ENCODE results near the gene NRXN3.

Gene NRXN3

DNA sequence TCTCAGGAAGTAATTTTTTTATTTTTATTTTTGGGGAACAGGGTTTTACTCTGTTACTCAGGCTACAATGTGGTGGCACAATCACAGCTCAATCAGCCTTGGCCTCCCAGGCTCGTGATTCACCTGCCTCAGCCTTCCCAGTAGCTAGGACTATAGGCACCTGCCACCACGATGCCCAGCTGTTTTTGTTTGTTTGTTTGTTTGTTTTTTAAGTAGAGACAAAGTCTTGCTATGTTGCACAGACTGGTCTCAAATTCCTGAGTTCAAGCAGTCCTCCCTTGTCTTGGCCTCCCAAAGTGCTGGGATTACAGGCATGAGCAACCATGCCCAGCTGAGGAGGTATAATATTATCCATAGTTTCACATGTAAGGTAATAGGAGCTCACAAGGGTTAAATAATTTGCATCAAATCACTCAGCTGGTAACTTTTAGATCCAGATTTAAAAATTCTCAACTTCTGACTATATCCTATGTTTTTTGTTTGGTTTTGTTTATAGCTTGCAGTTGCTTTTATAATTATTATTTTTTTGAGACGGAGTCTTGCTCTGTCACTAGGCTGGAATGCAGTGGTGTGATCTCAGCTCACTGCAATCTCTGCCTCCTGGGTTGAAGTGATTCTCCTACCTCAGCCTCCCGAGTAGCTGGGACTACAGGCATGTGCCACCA lies 1411.9 kb downstream of the NRXN3 start:
- in situ Hi-C loops (cut with MboI; ENCODE audit: low sequenced_read_pairs) = no loop called here

DNA sequence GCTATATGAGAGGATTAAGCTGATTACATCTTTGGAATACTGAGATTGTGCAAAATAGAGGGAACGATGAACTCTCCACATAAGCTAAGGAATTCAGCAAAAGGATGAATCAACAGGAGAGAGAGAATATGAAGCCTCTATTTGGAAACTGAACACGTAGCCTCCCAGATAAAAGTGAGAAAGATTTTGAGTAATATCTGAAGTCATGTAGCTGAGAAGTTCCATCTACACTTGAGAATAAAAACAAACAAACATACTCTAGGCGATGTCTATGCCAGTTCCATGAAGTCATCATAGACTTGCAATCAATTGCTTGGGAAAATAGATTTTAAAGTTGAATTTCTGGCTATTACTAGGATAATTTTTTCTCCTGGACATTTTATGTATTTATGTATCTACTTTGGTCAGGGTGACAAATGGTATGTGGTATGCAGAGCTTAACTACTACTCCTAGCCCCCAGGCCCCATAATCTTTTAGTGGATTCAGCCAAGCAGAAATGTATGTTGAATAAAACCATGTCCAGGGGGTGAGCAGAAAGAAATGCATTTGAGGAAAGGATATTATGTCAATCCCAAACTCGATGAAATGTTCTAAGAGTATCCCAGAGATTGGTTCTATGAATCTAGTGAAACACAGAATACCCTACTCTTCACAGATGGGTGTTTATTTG lies 1413.7 kb downstream of the NRXN3 start:
- in situ Hi-C loops (cut with MboI; ENCODE audit: low sequenced_read_pairs) = no loop called here

- in situ Hi-C loops (cut with MboI; ENCODE audit: low sequenced_read_pairs) = no loop called here
Observed at GRCh38 chr14:79584679-79585078, 1414.5 kb downstream of the NRXN3 start.

- in situ Hi-C loops (cut with MboI; ENCODE audit: low sequenced_read_pairs) = no loop called here
Observed at GRCh38 chr14:79585845-79586244, 1415.7 kb downstream of the NRXN3 start.

GRCh38 chr14:79586416-79586815 lies 1416.2 kb downstream of the NRXN3 start:
- in situ Hi-C loops (cut with MboI; ENCODE audit: low sequenced_read_pairs) = no loop called here

- in situ Hi-C loops (cut with MboI; ENCODE audit: low sequenced_read_pairs) = no loop called here
Observed at GRCh38 chr14:79586989-79587598, 1416.9 kb downstream of the NRXN3 start.

DNA sequence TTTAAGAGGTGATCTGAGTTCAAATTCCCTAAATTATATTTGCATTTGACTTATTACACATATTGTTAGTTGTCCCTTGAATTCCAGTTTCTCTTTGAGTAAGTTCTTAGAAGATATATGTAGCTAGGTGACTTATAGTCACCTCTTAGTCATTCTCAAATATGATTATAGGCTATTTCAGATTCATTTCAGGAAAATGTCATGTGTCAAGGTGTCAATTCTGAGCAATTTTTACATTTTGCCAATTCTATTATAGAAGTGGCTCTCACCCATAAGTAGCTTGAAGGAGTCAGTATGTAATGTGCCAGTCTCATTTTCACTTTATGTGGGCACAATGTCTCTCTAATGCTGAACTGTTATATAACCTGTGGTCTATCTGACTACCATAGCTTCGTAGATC lies 1417.7 kb downstream of the NRXN3 start:
- in situ Hi-C loops (cut with MboI; ENCODE audit: low sequenced_read_pairs) = no loop called here

- in situ Hi-C loops (cut with MboI; ENCODE audit: low sequenced_read_pairs) = no loop called here
Observed at GRCh38 chr14:79588398-79588797, 1418.2 kb downstream of the NRXN3 start.

DNA sequence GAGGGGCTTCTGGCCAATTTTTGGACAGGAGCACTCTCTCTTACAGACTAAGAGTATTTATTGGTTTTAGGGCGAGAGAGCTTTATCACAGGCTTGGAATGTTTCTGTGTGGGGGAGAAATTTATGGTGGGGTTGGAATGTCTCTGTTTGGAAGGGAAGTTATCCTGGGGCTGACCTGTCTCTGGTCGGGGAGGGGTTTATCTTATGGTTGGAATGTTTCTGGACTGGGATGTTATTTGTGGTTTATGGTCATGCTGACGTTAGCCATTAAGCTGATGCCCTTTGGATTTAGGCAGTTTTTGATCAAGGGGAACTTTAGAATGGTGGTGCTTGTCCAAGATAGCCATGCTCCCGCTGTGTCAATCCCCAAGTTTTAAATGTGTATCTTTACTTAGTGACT lies 1426.4 kb downstream of the NRXN3 start:
- in situ Hi-C loops (cut with MboI; ENCODE audit: low sequenced_read_pairs) = no loop called here

- in situ Hi-C loops (cut with MboI; ENCODE audit: low sequenced_read_pairs) = no loop called here
Observed at GRCh38 chr14:79597566-79597965, 1427.4 kb downstream of the NRXN3 start.

GRCh38 chr14:79598339-79598738 lies 1428.2 kb downstream of the NRXN3 start:
- in situ Hi-C loops (cut with MboI; ENCODE audit: low sequenced_read_pairs) = no loop called here

DNA sequence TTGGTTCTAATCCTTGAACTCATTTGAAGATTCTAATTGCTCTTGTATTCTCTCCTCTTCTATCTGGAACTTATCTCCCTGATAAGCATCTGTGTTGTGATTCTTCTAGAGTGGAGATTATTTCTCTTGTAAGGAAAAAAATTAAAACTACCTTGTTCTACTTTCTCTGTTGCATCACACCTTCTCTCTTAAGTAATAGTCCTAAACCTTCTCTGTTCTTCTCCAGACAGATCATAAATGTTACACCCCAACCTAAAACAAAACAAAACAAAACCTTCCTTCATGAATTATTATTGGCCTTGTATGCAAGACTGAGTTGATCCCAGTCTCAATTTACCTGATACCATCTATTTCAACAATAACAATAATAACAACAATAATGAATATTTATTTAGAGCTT lies 1429.1 kb downstream of the NRXN3 start:
- in situ Hi-C loops (cut with MboI; ENCODE audit: low sequenced_read_pairs) = no loop called here

DNA sequence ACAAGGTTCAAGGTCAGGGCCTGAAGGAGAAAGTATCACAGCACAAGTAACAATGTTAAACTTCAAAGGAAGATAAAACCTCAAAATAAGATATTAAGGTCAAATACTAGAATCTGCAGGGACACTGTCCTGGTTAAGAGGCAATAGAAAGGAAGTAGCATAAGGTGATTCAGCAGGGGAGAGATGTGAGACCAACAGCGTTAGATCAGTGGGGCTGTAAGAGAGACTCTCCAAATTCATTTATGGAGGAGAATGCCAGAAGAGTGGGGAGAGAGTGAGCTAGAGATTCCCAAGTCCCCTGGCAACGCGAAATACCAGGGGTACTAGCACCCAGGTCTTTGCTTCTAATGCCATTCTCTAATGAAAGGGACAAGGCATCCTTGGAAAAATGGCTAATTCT lies 1430.2 kb downstream of the NRXN3 start:
- in situ Hi-C loops (cut with MboI; ENCODE audit: low sequenced_read_pairs) = no loop called here

DNA sequence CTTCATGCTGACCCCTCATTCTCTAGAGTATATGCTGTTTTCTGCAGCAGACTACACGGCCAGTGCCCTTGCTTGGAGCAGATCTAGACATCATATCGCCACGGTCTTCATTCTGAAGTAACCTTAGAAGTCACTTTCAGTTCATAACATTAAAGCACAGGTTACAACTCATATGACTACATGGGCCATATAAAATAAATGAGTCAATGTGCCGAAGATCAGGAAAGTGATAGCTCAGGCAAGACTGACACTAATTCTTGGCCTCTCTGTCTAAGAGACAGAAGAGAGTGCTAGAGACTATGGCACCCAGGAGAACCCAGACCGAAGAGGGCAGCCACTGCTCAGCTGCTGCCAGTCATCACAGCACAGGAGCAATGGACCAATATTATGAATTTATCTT lies 1431.4 kb downstream of the NRXN3 start:
- in situ Hi-C loops (cut with MboI; ENCODE audit: low sequenced_read_pairs) = no loop called here

DNA sequence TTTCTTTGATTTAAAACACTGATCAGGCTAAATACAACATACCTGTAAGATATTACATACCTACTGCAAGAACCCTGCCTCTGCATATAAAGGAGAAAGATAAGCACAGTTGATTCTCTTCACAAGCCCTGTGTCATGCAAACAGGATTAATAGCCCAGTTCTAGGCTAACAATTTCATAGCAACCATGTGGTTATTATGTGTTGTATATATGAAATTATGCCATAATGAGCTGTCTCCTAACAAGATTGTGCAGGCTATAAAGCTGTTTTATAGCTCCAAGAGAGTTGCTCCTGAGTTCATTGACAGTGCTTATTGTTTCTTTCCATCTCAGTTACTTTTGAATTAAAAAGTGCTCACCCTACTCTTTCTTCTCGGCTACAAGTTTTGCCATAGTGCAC lies 1431.9 kb downstream of the NRXN3 start:
- in situ Hi-C loops (cut with MboI; ENCODE audit: low sequenced_read_pairs) = no loop called here

DNA sequence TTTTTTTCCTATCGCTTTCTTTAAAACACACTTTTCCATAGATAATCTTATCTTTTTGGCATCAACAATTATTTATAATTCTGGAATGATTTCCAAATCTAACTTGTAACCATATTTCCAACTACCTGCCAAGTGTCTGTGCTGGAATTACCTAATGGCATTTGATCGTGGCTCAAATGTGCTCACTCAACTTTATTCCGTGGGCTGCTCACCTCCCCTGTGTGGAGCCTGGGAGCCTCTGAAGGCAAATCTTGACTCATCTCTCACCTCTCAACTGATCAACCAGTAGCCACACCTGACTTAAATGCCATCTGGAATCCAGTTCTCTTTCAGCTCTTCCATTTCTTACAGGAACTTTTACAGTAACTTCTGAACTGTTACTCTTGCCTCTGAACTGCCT lies 1432.6 kb downstream of the NRXN3 start:
- in situ Hi-C loops (cut with MboI; ENCODE audit: low sequenced_read_pairs) = no loop called here

GRCh38 chr14:79605849-79606248 lies 1435.7 kb downstream of the NRXN3 start:
- in situ Hi-C loops (cut with MboI; ENCODE audit: low sequenced_read_pairs) = no loop called here

- in situ Hi-C loops (cut with MboI; ENCODE audit: low sequenced_read_pairs) = no loop called here
Observed at GRCh38 chr14:79608446-79608845, 1438.3 kb downstream of the NRXN3 start.

DNA sequence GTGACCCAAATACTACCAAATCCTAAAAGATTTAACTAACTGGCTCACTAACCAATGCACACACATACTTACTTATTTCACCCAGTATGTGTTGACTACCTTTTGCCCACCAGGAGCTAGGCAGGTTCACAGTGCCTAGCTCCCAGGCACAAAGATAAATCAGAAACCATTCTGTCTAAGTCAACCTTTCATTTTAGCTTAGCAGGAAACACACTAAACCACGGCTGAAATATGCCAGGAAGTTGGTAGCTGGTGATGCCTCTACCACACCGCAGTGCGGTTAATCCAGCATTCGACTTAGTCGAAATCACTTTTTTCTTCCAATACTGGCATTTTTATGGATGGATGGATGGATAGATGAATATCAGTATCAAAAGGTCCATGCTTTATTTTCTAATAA lies 1443.5 kb downstream of the NRXN3 start:
- in situ Hi-C loops (cut with MboI; ENCODE audit: low sequenced_read_pairs) = no loop called here

DNA sequence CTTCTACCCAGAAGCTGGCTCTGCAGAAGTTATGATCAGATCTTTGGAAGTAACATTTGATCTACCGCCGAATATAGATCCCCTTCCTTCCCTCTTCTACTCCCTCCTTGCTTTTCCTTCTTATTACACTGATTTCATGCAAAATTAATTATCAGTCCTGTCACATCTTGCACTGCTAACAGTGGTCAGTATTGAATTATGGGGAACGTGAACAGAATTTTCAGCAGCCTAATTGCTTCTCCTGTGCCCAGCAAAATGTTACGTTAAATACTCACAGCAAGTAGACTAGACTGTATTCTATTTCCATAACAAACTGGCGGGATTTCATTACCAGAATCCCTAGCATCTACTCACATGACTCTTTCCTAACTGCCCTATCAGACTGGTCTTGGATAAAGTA lies 1444.3 kb downstream of the NRXN3 start:
- in situ Hi-C loops (cut with MboI; ENCODE audit: low sequenced_read_pairs) = no loop called here

DNA sequence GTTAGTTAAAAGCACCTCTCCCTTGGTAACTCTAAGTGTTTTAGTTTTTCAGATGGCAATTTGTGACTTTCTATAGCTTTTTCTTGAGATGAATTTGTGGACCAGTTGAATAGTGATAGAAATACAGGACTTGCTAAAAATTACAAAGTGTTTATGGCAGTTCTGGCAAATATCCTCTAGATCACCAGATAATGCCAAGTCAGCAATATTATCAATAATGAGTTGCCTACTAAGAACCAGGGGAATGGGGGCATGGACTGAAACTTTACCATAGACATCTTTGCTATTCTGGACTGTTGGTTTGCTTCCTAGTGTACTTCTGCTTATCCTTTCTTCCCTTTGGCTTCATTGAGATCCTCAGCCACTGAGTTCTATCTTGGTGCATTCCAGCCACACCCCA lies 1456.9 kb downstream of the NRXN3 start:
- in situ Hi-C loops (cut with MboI; ENCODE audit: low sequenced_read_pairs) = no loop called here

Measured in HL-60/S4 (cell line).